Measurements from ENCODE around the gene MANF.

The MANF gene

DNA sequence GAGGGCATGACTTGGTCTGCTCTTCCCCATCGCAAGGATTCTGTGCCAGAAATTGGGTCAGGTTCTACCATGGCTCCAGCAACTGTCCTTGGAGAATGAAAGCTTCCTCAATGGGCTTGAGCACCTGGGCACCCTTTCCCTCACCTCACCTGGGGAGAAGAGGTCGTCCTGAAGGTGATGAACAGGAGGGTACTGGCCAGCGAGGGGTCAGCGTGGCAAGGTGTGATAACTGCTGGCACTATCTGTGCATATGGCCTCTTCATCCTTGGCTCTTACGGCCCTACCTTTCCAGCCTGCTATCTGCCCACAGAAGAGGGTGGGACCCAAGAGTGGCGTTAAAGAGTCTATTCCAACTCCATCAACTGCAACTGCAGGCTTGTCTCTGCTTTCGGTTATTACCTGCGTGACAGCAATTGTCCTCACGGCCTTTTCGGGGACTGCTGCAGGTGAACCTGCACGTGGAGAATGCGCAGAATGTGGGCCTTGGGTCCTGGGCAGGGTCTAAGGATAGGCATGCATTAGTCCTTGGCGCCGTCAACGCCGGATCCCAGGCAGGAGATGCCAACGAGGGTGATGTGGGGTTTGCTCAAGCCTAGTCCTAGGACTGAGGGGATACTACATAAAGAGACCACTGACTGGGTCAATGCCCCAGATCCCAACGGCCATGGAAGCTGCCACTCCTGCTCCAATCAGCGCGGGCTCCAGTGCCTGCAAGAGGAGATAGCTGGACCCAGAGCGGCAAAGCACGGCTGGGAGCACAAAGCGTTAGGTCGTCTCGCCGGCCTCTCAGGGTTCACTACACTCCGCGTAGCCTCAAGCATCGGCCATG lies 5.4 kb downstream of the MANF start:
- DNase-seq, result no peak

DNA sequence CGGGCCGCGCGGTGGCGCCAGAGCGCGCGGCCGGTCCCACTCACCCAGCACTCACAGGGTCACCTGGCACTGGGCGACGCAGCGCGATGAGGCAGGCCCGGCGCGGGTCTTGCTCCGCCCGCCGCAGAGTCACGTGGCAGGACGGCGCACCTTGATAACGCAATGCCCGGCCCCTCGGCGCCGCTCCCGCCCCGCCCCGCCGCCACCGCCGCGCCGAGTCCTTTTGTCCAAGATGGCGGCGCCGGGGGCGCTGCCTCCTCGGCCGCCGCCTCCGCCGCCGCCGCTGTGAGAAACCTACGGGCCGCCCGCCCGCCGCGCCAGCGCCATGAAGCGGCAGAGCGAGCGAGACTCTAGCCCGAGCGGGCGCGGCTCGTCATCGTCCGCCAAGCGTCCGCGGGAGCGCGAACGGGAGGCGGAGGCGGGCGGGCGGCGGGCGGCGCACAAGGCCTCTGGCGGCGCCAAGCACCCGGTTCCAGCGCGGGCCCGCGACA lies 6.0 kb downstream of the MANF start, which contains the start of gene RBM15B:
TSS of gene RBM15B (plus strand) at position 211 of the 491 bp plus-strand sequence. CDS start at position 326, 115 bp downstream.
- DNase-seq, result peak; percentile 89

DNA sequence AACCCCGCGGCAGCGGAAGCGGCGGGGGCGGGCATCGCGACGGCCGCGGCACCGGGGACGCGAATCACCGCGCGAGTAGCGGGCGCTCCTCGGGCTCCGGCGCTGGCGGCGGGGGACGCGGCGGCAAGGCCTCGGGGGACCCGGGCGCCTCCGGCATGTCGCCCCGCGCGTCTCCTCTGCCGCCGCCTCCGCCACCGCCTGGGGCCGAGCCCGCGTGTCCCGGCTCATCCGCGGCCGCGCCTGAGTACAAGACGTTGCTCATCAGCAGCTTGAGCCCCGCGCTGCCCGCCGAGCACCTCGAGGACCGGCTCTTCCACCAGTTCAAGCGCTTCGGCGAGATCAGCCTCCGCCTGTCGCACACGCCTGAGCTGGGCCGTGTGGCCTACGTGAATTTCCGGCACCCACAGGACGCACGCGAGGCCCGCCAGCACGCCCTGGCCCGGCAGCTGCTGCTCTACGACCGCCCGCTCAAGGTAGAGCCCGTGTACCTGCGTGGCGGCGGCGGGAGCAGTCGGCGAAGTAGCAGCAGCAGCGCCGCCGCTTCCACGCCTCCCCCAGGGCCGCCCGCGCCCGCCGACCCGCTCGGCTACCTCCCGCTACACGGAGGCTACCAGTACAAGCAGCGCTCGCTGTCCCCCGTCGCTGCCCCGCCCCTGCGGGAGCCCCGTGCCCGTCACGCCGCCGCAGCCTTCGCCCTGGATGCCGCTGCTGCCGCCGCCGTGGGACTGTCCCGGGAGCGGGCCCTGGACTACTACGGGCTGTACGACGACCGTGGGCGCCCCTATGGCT lies 6.7 kb downstream of the MANF start:
- DNase-seq, result no peak

DNA sequence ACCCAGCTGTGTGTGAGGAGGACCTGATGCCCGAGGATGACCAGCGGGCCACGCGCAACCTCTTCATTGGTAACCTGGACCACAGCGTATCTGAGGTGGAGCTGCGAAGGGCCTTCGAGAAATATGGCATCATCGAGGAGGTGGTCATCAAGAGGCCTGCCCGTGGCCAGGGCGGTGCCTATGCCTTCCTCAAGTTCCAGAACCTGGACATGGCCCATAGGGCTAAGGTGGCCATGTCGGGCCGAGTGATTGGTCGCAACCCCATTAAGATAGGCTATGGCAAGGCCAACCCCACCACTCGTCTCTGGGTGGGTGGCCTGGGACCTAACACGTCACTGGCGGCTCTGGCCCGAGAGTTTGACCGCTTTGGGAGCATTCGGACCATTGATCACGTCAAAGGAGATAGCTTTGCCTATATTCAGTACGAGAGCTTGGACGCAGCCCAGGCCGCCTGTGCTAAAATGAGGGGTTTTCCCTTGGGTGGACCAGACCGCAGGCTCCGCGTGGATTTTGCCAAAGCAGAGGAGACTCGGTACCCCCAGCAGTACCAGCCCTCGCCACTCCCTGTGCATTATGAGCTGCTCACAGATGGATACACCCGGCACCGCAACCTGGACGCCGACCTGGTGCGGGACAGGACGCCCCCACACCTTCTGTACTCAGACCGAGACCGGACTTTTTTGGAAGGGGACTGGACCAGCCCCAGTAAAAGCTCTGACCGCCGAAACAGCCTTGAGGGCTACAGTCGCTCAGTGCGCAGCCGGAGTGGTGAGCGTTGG lies 7.5 kb downstream of the MANF start:
- DNase-seq, result no peak

DNA sequence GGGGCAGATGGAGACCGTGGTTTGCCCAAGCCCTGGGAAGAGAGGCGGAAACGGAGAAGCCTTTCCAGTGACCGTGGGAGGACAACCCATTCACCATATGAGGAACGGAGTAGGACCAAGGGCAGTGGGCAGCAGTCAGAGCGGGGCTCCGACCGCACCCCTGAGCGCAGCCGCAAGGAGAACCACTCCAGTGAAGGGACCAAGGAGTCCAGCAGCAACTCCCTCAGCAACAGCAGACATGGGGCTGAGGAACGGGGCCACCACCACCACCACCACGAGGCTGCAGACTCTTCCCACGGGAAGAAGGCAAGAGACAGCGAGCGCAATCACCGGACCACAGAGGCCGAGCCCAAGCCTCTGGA lies 8.0 kb downstream of the MANF start:
- DNase-seq, result no peak

DNA sequence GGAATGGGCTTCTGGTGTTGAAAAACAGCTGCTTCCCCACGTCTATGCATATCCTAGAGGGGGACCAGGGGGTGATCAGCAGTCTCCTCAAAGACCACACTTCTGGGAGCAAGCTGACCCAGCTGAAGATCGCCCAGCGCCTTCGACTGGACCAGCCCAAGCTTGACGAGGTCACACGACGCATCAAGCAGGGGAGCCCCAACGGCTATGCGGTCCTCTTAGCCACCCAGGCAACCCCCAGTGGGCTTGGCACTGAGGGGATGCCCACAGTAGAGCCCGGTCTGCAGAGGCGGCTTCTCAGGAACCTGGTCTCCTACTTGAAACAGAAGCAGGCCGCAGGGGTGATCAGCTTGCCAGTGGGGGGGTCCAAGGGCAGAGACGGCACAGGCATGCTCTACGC lies 8.5 kb downstream of the MANF start:
- no peak for DNase-seq

DNA sequence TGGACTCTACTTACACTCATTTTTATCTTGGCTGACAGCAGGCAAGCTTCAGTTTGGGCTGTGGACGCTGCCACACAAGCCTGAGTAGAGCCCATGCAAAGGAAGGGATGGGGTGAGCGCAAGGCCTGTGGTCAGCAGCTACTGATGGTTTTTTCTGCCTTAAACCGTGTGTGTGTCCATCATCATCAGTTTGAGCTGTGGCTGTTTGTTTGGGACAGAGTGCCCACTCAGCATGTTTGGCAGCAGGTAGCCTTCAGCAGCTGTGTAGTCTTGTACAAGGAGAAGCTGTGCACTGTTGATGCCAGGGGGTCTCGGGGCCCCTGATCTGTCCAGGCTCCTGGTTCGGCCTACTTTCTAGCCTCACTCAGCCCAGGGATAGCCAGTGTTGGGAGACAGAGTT lies 9.4 kb downstream of the MANF start:
- no peak for DNase-seq

DNA sequence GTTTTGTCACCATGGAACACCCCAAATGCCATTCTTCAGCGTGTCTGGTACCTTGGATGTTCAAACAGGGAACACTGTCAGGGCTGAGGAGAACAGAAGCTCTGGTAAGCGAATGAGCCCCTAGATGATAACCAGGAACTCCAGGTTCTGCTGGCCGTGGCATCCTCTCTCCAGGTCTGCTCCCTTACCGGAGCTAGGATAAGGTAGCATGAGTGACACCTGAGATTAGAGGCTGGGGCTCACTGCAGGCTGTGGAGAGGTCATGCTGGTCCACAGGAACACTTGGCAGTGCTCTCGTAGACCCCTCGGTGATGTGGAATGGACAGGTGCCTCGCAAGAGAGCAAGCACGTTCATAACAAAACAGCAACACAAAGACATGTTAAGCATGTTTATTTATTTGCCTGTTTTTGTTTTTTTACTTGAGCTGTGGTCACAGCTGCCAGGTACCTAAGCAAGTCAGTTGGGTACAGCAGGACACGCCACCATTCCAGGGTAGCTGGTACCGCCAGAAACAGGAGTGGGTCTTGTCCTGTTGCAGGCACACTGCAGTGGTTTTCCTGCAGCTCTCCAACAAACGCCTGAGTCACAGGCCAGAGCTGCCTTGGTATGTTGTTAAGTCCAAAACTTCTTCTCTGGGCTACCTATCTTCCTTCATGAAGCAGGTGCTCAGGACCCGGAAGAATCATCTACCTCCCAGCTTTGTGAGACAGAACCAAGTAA lies 10.6 kb downstream of the MANF start:
- no peak for DNase-seq

DNA sequence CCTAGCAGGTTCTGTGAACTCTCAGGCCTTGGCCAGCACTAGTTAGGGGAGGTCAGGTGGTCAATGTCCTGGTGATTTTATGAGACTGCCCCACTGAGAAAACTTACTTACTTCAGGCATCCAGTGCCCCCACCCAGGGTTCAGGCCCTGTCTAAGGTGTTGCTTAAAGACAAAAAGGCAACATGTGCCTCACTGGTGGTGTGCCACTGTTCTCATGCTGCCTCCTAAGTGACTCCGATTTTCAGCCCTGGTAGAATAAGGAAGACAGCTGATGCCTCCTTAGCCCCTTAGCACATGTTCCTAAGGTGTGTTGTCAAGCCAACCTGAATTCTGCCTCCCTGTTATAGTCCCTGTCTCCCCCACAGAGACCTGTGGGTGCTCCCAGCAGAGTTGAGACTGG lies 11.3 kb downstream of the MANF start:
- no peak for DNase-seq

DNA sequence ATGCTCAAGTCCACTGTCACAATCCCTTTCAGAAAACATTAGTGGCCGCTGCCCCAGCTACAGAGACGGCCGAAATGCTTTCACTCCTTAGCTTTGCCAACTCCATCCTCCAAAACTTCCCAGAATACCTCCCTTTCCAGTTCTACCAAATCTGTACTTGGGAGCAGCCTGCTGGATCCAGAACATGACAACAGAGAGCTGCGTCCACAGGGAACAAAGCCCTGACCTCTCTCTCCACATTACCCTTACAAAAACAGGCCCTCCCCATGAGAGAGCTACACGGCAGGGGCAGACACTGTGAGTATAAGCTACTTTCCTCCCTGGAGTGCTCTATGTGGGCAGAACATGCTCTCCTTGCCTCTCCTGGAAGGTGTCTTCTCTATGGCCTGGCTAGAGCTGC lies 12.3 kb downstream of the MANF start:
- no peak for DNase-seq

DNA sequence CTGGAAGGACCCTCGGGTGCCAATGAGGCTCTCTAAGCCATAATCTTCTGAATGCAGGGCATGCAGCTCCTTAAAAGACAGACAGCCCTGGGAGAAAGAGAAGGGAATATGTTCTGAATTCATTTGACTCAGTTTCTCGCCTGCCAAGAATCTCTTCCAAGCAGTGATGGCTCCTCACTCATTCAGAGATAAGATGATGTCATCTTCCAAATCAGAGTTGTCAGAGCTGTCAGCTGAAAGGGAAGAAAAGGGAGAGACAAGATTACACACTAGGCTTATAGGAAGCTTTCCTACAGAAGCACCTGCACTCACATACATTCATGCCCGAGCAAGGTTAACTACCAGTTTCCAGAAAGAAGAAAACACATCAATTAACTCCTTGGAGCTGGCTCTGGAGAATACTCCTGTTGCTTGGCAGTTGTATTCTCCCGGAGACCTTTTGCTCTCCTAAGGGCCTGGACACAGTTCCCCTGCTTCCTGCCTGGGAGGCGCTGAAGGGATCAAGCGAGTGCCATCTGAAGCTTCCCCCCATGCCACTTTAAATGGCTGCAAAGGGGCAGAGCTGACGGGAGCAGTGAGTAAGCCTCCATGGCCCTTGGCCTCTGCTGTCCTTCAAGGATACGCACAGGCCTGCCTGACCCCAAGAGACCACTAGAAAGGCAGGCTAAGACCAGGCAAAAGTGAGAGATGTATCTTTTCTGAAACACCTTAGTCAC lies 13.7 kb downstream of the MANF start:
- DNase-seq, result no peak

DNA sequence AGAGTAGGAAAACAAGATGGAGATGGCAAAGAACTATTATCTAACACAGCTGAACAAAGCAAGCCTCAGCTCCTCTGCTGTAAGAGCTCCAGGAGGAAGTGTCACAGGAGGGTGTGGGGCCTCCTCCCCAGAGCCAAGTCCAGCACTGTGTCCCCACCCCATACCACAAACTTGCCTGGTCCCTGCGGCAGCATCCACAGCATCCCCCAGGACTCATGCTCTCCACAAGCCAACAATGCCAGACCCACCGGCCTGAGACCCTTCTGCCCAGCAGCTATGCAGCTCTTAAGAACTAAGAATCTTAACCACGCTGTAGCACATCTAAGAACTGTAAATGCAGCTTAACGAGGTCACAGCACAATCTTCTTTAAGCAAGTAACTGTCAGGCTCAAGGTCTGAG lies 15.1 kb downstream of the MANF start:
- no peak for DNase-seq

DNA sequence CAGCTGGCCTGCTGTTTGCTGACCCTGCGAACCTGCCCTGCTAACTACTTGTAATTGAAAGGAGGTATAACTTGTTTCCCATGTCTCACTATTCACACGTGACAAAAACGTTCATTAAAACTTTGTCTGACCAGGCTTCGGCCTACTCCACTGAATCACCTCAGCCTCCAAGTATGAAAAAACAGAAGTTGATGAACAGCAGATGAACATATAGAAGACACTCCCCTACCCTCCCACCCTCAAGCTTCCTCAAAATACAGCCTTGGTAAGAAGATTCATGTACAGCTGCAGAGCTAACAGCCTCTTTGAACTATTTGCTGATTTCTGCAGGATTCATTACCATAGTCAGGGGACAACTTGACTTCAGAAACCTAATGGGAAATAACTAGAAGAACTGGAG lies 16.6 kb downstream of the MANF start:
- no peak for DNase-seq

DNA sequence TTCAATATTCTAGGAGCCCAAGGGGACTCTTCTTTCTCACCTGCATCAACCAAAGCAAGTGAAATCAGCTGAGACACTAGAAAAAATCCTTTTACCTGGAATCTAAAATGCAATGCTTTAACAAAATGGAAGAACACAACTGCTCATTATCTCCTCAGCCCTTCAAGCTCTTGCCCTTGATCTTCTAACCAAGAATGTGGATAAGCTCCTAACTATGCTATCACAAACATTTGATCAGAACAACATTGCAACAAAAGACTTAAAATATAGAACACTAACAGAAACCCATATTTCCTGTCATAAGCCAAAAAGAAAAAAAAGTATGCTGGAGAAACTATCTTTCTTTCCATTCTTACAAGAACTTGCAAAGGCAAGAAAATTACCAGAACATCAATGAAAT lies 18.6 kb downstream of the MANF start:
- no peak for DNase-seq

DNA sequence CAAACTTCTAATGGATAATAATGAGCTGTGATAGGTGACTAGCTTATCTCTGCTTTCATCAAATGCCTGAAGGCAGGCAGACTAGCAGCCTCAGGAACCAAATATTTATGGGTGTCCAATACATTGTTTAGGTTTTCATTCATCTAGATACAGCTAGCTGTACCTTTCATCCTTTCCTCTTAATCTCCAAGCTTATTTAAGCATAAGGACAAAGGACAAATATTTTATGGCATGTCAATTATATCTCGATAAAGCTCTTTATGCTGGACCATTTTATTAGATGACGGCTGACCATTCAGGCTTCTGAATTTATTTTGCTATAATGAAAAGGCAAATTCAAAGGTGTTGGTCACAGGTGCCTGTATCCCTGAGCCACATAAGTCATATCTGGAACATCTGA lies 22.9 kb downstream of the MANF start:
- DNase-seq, result no peak

DNA sequence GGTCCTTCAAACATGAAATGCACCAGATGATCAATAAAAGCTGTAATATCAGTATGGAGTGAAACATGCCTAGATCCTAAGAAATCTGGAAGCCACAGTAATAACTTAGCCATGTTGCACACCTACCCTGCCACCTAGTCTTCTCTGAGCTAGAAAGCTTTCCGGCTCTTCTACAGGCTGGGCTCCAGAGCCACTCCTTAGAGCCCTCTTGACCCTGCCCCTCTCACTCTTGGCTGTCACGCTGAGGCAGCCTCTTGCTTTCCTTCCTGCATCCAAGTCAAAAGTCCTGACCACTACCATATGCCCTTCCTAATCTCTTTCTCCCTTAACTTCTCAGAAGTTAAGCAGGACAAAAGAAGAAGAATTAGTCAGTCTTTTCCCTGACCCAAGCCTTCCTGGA lies 23.7 kb downstream of the MANF start:
- DNase-seq, result no peak

DNA sequence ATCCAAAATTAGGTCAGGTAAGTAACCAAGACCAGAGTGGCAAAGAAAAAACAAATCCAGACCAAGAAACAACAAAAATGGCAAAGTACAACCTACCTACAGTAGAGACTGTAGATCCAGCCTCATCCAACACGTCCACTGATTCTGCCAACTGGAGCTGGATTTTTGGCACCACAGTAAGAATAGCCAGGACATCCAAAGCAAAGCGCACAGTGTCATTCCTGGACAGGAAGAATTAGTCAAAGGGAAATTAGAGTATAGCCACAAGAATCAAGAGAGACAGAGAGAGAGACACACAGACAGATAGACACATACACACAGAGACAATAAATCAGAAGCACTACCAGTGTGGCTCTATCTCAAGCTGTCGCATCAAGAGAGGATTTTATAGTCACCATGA lies 37.1 kb downstream of the MANF start:
- DNase-seq, result no peak

DNA sequence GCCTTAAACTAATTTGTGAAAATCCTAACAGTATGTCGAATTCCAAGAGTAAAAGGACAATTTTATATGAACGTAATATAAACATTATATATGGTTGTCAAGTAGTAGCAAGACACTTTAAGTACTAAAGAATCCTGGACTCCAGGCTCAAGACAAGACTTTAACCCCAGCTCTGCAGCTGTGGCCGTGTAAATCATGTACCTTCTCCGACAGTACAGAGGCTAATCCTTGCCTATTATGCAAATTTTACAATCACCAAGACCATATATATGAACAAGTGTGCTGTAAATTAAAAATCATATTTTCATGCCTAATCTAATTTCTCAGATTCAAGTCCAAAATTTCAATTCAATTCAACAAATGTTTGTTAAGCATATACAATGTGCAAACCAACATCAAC lies 41.8 kb downstream of the MANF start:
- DNase-seq, result no peak

DNA sequence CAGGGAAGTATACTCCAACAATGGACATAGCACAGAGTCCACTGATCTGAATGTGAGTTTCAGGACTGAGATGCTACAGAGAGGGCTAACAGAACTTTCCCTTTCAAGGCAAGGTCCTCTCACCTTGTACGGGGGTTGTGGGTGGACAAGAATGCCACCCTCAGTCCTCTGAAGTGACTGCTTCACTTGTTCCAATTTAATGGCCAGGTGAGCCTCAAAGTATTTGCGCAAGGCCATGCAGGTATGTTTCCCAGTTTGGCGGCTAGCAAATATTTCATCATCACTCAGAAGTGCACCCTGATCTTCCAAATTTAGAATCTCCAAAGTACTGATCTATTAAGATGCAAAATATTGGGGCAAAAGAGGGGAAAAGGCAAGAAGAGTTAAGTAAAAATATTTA lies 44.0 kb downstream of the MANF start:
- DNase-seq, result no peak

DNA sequence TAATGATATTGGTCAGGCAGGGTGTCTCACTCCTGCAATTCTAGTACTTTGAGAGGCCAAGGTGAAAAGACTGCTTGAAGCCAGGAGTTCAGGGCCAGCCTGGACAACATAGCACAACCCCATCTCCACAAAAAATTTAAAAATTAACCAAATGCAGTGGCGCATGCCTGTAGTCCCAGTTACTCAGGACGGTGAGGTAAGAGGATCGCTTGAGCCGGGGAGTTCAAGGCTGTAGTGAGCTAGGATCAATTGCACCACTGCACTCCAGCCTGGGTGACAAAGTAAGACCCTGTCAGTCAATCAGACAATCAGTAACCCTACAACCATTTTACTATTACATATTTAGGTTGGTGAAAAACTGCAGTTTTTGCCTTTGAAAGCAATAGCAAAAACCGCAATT lies 49.0 kb downstream of the MANF start:
- DNase-seq, result no peak

DNA sequence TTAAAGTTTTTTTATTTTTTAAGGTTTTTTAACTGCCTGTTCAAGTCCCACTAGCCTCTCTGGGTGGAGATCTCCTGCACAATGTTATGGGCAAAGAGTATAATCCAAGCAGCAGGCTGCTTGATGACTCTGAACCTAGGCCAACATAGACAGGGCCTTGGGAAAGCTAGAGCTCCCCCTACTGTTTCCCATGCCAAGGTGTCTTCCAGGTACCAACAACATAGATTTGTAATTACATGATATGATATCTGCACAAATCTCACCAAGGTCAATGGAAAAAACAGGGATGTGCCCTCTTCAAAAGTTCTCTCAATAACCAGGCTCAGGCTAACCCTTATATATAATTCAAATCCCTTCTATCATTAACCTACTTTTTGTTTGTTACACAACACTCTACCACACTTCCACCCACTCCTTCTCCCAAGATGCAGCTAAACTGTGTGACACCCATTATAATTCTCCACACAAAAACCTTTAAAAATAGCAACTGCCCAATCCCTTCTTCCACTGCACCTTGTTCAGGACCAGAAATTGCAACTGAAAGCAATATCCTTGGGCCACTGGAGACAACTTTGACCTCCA lies 49.7 kb downstream of the MANF start:
- no peak for DNase-seq

Data from GOT3 (cell line).